RPMI8226 (cell line): Measurements from ENCODE around the gene PRIMPOL.
"Not testable (repeated sequence)": the region's sequence is repeated elsewhere in the genome, so short reads cannot be mapped to it uniquely, and the experiment has no call there.

Source experiments
- DNase-seq: peaks from one replicate; pipeline ENCODE4 v3.0.0-alpha.2; 2015

PRIMPOL gene

GRCh38 chr4:184721254-184721653 lies 71.7 kb downstream of the PRIMPOL start:
- no peak for DNase-seq

GRCh38 chr4:184722798-184723197 lies 73.3 kb downstream of the PRIMPOL start:
- DNase-seq, result no peak

GRCh38 chr4:184727430-184727829 lies 77.9 kb downstream of the PRIMPOL start:
- no peak for DNase-seq

- DNase-seq, result no peak
Measured at GRCh38 chr4:184728858-184729257, 79.3 kb downstream of the PRIMPOL start.

- no peak for DNase-seq
Measured at GRCh38 chr4:184729946-184730345, 80.4 kb downstream of the PRIMPOL start.

- no peak for DNase-seq
Measured at GRCh38 chr4:184731056-184731455, 81.5 kb downstream of the PRIMPOL start.

- DNase-seq, result peak; percentile 77
Measured at GRCh38 chr4:184732126-184732525, 82.6 kb downstream of the PRIMPOL start.

GRCh38 chr4:184733654-184734524 lies 84.4 kb downstream of the PRIMPOL start, which contains the start of gene CENPU:
TSS of gene CENPU (minus strand) at chr4:184734096. CDS start at chr4:184734062, 34 bp downstream.
- DNase-seq, result peak; percentile 97

- no peak for DNase-seq
Measured at GRCh38 chr4:184734758-184735157, 85.2 kb downstream of the PRIMPOL start.

GRCh38 chr4:184739575-184739974 lies 90.0 kb downstream of the PRIMPOL start:
- DNase-seq, result not testable (repeated sequence)

- DNase-seq, result no peak
Measured at GRCh38 chr4:184740980-184741391, 91.4 kb downstream of the PRIMPOL start.

GRCh38 chr4:184741651-184742050 lies 92.1 kb downstream of the PRIMPOL start:
- DNase-seq, result not testable (repeated sequence)

- no peak for DNase-seq
Measured at GRCh38 chr4:184743650-184744049, 94.1 kb downstream of the PRIMPOL start.

GRCh38 chr4:184744236-184744635 lies 94.7 kb downstream of the PRIMPOL start:
- DNase-seq, result no peak
